Activated CD4-positive, alpha-beta T cell treated with anti-CD3 and anti-CD28 coated beads, Interleukin-2, amount 50 U/mL, for 16 hours (primary cell): Measurements from ENCODE around the gene COL5A3.
A peak's percentile ranks its signal among the peaks of the same experiment; 100 is the strongest.
"Not testable (repeated sequence)": the region's sequence is repeated elsewhere in the genome, so short reads cannot be mapped to it uniquely, and the experiment has no call there.

ENCODE experiments used
- DNase-seq: peaks from one replicate; pipeline ENCODE4 v3.0.0-alpha.2; 2020

The COL5A3 gene

DNA sequence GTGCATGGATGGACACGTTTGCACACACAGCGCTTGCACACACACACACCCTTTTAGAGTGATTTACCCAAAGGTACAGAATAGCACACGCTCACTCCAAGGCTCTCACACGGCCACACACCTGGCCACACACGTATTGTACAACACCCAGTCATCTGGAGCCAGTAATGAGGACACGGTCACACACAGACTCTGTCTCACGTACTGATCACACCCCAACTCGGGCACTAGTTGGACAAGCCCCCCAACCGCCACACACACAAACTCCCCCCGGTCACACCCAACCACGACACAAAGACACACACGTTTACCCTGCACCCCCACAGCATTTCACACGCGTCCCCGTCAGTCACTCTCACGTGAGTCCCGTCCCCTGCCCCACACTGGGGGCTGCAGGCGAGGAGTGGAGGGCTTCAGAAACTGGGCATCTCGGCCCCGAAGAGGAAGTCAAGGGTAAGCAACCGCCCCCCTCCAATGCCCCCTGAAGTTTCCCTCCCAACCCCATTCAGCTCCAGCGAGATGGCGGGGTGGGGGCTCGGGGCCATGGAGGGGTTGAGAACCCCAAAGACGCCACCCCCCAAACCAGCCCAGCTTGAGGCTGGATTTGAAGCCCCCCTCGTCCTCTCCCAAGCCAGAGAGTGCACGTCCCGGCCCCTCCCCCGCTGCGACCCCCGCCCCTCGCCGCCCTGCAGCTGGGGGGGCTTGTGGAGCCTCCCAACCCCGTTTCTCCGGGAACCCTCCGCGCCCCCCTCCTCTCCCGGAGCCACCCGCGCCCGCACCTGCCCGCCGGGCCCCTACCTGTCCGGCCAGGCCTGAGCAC is 74.6 kb downstream of the COL5A3 start:
- DNase-seq = no peak

DNA sequence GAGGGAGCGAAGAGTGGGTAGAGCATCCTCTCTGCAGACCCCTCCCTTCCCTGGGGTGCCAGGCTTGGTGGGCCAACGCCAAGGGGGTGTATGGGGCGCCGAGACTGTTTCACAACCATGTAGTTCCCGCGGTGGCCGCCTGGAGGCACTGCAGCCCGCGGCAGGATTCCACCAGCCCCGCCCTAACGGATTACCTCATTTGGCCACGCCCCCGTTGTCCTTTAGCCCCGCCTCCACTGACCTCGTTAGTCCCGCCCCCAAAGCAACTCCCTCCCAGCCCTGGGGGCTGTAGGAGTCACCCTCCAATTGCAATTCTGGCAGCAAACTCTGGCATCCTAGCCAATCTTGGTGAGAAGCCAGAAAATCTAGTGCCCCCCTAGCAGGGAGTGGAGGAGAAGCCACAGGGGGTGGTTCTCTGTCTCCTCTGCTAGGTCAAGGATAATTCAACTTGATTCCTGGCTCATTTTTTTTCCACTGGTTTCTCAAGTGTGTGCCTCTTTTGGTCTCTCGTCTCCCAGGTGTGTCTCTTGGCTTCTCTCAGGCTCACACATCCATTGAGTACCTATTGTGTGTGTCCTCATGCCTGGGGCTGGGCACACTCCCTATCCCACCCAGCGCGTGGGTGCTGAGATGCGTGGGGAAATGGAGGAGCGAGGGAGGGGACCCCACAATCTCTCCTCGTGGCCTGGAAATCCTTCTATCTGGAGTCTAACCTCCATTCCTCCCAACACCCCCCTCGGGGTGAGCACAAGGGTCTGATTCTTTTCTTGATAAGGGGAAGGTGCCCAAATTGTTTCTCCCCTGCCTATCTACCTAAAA is 76.0 kb downstream of the COL5A3 start:
- peak; percentile 83 for DNase-seq

DNA sequence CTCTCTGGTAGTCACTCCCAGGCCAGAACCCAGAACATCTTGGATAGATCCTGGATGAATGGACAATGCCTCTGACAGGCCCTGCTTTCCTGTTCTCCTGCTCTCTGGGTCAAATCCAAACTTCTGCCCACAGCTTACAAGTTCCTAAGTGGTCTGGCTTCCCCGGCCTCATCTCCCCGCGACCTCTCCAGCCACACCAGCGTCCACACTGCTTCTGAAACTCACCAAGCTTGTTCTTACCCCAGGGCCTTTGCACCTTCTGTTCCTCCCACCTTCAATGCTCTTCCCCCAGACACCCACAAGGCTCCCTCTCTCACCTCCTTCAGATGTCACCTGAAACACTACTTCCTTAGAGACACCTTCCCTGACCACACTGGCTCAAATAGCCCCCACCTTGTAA is 77.5 kb downstream of the COL5A3 start:
- no peak for DNase-seq

DNA sequence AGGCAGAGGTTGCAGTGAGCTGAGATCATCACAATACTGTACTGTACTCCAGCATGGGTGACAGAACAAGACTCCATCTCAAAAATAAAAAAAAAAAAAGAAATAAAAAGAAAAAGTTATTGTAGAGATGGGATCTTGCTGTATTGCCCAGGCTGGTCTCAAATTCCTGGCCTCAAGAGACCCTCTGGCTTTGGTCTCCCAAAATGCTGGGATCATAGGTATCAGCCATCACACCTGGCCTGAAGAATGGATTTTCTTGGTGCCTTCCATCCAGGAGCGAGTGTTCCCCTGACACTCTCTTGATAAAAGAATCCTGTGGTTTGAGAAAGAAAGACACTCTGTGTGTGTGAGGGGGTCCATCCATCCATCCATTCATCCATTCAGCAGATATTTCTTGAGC is 78.7 kb downstream of the COL5A3 start:
- DNase-seq = no peak

DNA sequence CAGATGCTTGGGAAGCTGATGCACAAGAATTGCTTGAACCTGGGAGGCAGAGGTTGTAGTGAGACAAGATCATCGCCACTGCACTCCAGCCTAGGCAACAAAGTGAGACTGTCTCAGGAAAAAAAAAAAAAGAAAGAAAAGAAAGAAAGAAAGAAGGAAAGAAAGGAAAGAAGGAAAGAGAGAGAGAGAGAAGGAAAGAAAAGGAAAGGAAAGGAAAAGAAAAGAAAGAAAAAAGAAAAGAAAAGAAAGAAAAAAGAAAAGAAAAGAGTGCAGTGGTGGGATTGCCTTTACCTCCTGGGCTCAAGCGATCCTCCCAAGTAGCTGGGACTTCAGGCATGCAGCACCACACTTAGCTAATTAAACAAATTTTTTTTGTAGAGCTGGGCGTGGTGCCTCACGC is 86.9 kb downstream of the COL5A3 start:
- no peak for DNase-seq

DNA sequence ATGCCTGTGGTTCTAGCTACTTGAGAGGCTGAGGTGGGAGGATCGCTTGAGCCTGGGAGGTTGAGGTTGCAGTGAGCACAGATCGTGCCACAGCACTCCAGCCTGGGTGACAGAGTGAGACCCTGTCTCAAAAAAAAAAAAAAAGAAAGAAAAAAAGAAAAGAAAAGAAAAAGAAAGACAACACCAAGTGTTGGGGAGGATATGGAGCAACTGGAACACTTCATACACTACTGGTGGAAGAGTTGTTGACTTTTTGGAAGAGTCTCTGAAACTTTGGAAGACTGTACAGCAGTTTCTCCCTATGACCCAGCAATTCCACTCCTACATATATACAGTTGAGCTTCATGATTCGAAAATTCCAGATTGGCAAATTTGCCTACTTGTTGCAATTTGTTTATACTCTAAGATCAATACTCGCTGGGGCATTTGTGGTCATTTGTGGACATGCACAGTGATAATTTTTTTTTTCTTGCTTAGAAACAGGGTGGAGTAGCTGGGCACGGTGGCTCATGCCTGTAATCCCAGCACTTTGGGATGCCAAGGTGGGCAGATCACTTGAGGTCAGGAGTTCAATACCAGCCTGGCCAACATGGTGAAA is 87.4 kb downstream of the COL5A3 start:
- DNase-seq = not testable (repeated sequence)

DNA sequence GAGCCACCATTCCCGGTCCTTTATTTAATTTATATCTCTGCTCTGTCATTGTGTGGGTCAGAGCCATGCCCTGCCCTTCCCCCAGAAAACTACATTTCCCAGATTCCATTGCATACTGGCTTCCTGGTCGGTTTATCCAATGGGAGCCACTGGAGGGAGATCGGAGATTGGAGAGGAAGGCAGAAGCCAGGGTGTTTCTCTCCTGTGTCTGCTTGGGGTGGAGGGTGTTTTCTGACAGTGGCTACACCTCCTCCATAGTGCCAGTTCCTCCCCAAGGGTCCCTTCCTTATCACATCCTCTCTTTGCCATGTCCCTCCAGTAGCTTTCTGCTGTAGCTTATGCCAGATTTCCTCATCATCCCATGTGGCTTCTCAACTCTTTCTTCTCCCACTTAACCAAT is 93.0 kb downstream of the COL5A3 start:
- peak; percentile 32 for DNase-seq

DNA sequence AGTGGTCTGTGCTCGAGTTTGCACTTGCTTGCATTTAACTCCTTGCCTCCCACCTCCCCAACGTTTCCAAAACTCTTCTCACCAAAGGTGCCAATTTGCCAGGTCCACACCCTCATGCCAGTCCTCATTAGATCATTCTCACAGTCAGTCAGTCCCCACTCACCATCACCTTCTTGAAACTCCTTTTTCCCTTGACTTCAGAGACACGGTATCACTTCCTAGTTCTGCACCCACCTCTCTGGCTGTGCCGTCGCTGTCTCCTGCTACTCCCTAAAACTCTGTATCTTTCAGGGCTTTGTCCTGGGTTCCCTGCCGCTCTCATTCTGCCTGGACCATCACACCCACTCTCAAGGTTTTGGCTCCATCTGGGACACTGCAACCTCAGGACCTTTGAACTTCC is 93.6 kb downstream of the COL5A3 start:
- no peak for DNase-seq

DNA sequence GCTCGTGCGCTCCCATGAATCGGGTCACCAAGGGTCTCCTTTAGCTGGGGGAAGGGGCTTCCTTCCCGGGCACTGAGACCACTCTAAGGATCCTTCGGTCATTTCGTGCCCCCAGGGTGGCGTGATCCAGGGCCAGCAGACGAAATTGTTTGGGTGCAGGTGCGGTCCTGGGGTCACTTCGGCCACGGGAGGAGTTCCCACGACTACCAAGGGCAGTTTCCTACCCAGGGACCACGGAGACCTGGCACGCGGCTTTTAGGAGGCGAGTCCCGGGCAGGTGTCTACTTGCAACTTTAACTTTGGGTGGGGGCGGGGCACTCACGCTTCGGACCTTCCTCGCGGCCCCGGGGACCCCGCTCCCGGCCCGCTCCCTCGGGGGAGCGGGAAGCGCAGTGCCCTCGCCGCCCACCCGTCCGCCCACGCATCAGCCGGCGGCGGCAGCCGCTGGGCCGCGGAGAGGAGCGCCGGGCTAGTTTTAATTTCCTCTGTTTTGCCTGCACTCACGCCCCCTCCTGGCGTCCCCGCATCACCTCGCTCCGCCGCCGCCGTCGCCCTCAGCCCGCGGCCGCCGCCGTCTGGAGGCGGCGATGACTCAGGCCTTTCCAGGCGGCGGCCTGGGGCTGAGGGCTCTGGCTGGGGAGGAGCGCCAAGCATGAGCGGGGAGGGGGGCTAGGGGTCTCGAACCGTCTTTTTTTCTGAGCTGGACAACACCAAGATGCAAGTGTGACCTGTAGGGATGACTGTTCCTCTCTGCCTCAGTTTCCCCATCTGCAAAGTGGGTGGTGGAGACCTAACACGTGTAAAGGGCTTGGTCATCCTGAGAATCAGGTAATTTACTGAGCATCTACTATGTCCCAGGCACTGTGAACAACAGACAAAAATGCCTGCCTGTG is 95.7 kb downstream of the COL5A3 start:
- DNase-seq = peak; percentile 79

DNA sequence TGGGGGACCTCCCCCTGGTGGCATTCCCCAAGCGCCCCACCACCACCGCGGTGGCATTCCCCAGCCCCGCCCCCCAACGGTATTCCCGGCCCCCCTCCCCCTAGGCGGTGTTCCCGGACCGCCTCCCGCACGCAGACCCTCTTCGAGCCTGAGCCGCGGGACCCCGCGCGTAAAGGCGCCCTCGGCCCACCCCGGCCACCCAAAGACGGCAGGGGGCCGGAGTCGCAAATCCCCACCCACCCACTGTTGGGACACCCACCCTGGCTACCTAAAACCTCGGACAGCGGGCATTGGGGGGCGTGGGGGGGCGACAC is 96.3 kb downstream of the COL5A3 start:
- no peak for DNase-seq

DNA sequence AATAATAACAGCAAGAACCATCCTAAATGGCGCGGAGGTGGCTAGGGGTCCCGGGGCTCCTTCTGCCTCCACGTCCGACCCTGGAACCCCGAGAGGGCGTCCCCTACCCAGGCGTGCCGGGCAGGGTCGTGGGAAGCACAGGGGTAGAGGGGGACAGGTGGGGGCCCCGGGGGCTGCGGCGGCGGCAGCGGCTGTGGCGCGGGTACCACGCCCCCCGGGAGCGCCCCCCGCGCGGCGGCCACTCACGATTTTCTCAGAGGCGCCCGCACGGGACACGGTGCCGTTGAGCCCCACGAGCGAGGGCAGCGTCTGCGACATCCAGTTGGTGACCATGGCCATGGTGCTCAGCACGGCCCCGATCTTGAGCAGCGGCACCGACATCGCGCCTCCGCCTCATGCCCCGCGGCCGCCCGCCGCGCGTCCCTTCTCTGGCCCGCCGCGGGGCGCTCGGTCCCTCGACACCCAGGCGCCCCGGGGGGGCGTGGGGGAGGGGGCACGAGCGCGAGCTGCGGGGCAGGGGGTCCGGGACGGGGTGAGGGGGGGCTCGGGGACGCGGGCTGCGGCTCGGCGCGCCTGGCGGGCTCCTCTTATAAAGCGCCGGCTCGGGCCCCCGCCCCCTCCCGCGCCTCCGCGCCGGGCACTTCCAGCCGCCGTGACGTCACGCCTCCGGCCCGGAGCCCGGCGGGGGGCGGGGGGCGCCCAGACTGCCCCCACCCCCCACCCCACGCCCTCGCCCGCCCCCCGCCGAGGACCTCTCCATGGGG is 96.9 kb downstream of the COL5A3 start:
- no peak for DNase-seq

DNA sequence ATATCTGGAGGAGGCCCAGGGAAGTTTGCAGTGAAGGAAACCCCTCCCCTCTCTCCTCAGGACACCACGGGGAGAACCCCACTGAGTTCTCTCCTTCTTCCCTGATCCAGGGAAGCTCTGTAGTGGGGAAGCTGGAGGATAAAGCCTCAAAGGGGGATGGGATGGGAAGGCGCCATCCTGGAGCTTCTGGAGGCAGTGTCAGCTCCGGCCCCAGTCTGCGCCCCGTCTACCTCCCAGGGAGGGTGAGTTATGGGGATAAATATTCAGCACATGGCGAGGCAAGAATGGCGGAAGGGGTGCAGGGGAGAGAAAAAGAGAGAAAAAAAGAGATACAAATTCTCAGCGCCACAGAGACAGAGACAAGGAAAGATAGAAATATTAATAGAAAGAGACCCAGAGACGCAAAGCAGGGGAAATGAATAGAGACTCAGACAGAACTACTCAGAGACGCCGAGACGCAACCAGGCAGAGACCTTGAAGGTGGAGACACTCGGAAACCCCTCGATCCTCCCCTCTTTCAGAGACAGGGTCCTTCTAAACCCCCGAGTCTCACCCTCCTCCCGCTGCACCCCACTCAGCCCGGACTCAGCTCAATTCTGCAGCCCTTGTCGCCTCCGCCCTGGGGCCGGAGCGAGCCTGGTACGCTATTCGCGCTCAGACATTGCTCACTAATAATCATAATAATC is 97.6 kb downstream of the COL5A3 start:
- no peak for DNase-seq

DNA sequence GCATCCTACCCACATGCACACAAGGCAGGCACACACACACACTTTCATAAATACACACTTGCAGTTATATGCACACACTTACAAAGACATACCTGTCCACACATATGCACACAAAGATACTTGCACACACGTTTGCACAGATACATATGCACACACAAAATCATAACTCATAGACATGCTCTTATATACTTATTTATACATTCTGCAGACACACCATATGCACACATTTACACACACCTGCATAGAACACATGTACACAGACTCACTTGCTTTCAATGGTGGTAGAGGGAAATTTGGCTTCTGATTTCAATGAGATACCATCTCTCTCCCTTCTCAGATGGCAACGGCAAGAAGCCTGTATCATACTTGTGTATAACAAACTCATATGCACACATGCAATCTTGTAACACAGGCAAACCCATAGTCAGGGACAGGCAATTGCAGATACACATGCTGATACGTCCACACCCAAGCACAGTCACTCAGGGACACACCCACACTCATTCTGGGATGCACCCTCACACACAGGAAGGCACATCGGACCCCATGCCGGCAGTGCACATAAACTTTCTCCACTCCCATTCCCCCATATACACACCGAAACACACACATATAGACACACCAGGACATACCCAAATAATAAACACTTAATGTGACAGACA is 98.6 kb downstream of the COL5A3 start:
- DNase-seq = no peak

DNA sequence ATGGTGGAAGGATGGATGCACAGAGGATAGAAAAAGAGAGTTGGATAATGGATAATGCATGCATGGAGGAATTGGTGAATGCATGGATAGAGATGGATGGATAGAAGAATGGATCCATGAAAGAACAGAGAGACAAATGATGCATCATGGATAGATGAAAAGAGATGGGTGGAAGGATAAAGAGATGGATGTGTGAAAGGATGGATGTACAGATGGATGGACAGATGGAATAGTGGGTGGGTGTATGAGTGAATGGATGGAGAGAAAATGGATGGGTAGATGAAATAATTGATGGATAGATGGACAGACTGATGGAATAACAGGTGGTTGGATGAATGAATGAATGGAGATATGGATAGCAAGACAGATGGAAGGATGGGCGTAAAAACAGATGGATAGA is 99.7 kb downstream of the COL5A3 start:
- no peak for DNase-seq
